GM18867 (cell line): ENCODE results near the gene TCHH.

ENCODE experiments used
- ATAC-seq: cut with Tn5 transposase; IDR thresholded peaks from one replicate; pipeline ENCODE4 v1.9.1; 2021; ENCODE audit warnings: mild to moderate bottlenecking, moderate library complexity; ENCODE audit not compliant: unreplicated experiment

The TCHH gene

GRCh38 chr1:152061952-152062351 is 53.3 kb downstream of the TCHH start:
- no peak for ATAC-seq
